HK-2 (cell line): ENCODE measurements around the gene ZNF462.

ENCODE experiments used
- DNase-seq: peaks from one replicate; pipeline ENCODE4 v3.0.0-alpha.2; 2018; ENCODE audit not compliant: unreplicated experiment

The ZNF462 gene

GRCh38 chr9:106864373-106865143 lies 1.6 kb downstream of the ZNF462 start:
- DNase-seq, result peak; percentile 38

DNA sequence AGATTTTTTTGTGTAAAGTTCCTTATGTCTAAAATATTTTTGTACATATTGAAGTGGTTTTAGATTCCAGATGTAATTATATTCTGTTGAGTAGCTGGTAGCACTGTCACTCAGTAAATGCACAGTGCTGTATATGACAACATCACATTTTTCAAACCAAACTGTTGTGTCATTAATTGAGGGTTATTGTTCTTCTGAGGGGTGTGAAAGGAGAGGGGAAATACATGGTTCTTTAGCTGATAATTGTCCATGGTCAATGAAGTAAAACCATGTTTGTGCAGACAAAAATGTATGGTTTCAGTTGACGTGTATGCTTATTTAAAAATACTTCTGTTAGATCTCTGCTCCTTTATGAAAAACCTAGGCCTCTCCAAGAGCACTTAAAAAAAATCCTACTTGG lies 3.3 kb downstream of the ZNF462 start:
- no peak for DNase-seq

DNA sequence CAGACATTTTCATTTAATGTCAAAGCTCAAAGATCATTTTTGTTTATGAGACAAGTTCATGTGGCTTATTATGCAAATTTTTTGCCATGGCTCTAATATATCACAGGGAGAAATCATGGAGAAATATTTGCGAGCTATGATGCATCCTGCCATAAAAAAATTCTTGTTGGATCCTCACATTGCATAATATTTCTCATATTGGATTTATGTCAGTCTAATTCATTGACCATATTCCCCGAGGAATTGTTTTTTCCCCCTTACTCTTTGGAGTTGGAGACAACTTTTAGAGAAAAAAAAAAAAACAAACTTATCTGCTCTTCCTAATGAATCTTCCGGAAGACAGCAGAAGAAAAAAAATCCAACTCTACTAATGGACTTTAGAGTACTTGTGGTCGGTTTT lies 4.3 kb downstream of the ZNF462 start:
- DNase-seq, result no peak

- DNase-seq, result no peak
Observed at GRCh38 chr9:106868087-106868486, 5.1 kb downstream of the ZNF462 start.

DNA sequence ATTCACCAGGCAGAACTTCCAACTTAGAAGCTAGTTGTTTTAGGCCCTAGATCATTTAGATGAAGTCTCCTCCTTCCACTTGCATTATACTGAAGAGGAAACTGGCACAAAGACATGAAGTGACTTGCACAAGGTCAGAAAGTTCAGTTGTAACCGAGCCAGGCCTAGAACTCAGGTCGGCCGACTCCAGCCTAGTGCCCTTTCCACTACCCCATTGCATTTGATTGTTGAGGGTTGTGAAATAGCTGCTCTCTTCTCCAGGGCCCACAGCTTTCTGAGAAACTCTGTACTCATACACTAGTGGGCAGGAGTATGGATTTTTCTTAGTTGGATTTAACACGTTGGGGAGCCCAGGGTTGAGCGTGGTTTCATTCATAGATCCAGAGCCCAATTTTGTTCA lies 5.6 kb downstream of the ZNF462 start:
- DNase-seq, result no peak

- DNase-seq, result no peak
Observed at GRCh38 chr9:106869028-106869427, 6.1 kb downstream of the ZNF462 start.

DNA sequence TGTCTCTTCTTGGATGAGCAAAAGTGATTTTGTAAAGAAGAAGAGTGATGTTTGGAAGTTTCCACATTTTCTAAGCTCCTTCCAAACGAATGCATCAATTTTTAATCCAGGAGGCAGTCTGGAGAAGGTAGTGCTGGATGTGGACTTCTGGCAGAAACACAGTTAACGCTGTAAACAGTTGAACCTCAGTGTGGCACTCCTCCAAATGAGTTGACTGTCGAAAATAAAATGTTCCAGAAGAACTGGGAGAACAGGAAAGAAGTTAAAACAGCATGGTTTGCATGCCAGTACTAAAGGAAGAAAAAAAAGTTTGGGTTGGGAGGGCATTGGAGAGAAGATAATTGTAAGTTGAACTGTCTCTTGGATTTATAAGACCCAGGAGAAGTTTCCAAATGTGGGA lies 6.5 kb downstream of the ZNF462 start:
- no peak for DNase-seq

GRCh38 chr9:106872641-106873040 lies 9.7 kb downstream of the ZNF462 start:
- no peak for DNase-seq

- DNase-seq, result no peak
Observed at GRCh38 chr9:106874031-106874430, 11.1 kb downstream of the ZNF462 start.

DNA sequence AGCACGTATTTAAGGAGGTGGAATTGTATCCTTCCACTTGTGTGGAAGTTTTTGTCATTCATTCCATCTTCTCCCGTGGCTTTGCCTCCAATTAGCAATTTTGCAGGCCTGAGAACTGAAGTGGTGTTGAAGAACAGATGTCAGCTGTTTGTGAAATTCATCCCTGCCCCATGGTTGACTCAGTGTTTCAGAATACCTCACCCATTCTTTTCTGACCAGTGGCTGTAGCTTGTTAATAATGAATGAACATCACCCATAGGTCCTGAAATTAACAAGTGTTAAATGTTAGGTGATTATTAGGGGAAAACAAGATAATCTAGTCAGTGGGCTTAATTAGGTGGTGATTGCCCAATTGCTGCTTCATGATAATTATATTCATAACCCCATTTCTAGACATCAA lies 11.7 kb downstream of the ZNF462 start:
- no peak for DNase-seq

DNA sequence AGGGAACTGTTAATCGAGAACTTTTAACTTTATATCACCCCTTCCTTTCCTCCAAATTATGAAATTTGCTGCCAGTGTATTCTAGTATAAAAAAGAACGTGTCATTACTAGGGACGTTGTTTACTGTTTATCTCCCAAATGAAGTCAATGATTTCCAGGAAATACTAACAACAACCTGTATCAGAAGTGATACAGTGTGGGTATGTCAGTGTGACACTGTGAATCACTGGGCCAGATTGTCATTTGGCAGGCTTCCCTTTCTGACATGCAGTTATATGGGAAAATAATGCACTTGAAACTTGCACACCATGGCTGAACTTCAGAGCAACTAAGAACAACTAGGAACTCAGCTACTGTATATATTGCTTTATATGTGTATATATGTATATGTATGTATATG lies 12.6 kb downstream of the ZNF462 start:
- no peak for DNase-seq

- DNase-seq, result no peak
Observed at GRCh38 chr9:106877345-106877744, 14.4 kb downstream of the ZNF462 start.

DNA sequence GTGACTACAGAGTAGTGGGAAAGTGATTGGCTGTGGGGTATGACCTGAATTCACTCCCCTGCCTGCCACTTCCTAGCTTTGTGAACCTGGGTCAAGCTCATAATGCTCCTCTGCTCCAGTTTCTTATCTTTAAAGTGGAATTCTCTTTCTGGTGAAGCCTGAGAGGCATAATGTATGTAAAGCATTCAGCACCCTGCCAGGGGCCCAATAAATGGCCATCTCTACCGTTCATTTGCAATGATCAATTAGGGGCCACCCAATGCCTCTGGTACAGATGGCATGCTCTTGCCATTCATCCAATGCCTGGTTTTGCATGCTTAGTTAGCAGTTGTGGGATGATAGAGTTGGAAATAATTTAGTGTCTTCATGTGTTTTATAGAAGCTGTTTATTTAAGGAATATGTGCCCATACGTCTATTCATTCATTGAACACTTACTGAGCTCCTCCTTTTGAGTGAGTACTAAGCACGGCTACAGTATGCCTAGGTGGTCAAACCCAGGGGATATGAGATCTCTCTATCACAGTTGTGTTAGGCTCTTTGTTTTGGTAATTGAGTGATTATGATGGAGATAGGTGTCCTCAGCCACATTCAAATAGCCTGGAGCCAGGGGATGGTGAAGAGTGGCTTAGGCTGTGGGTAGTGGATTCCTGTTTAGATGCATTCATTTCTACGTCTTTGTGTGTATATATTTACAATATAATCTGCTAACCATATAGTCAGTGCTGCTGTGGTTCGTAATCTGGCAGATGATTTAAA lies 15.3 kb downstream of the ZNF462 start:
- DNase-seq, result no peak

DNA sequence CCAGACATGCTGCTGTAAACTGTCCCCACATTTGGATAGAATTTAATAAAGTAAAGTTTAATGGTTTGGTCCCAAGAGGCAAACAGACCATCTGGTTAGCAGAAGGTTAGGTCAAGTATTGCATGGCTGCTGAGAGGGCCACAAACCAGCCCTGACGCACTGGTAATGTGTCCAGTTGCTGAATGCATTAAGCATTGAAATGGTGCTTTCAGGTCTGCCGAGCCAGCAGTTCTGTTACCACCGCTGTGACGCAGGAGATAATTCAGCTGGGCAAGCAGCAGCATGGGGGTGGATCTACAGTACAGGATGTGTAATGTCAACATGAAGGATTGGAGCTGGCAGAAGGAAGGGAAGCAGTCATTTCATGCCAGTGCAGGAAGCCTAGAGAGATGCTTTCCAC lies 16.0 kb downstream of the ZNF462 start:
- peak; percentile 35 for DNase-seq

DNA sequence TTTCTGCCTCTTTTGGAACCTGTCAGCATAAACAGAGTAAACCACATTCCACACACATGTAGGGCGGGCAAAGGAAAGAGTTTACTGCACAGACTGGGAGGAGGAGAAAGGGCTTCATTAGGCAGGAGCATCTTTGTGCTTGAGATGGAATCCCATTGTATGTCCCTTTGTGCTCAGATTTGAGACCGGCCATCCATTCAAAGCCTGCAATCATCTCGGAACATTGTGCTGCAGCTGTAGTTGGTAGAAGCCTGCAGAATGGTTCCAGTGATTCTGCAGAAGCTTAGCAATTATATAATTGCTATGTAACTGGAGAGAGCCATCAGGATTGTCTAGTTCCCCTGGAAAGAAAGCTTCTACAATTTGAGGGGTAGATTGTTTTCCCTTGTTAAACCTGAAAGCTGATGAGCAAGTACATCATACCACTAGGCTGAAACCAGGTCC lies 16.5 kb downstream of the ZNF462 start:
- no peak for DNase-seq

DNA sequence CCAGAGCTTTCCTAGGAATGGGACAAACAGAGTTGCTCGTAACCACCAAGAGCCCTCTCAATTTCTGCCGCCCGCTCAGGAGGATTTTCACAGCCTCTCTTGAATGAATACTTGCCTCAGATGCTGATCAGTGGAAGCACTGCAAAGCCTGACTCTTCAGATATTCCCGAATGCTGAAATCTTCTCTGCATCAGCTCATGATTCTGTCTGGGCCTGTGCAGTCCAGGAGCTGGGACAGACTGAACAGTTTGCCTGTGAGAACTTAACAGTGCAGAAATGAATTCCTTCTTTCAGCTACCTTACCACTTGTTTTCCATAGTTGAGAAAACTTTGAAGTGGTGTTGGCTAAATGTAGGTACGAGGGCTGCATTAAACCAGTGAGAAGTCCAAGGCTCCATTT lies 17.1 kb downstream of the ZNF462 start:
- DNase-seq, result no peak

GRCh38 chr9:106880863-106881262 lies 17.9 kb downstream of the ZNF462 start:
- DNase-seq, result no peak

DNA sequence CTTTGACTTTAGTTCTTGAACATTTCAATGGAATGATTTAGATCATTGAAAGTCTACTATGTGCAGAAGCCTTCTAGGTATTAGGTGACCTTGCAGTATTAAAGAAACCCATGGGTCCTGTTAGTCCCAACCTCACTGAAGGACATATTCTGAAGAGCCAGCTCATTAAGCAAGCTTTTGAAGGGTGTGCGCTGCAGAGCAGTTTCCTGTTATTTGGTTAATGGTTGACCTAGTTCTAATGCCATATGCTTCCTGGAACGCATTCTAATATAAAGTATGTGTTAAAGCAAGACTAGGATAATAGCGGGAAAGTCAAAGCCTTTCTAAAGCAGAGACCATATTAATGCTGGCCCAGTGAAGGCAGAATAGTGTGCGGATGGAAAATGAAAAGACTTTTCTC lies 20.1 kb downstream of the ZNF462 start:
- no peak for DNase-seq

DNA sequence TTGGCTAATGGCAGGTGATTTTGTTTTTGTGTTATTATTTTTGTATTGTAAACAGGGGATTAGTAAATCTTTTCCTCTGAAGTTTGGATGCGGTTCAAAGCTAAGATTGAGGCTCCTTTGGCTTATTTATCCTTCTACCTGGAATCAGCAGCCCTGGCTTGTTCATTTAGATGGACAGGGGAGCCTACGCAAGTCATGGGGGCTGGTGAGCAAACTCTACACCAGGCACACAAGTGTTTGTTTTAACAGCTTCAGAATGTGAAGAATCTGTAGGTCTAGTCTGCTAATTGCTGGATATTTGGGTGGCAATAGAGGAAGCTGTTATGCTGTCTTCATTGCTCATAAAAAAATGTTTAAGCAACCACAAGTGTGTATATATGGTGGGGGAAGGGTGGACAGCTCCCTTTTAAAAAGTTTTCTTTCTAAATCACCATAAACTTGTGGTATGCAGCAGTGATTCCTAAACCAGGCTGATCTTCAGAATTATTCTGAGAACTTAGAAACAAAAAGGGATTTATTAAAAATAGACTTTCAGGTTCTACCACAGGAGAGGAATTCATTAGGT lies 20.7 kb downstream of the ZNF462 start:
- no peak for DNase-seq

- DNase-seq, result peak; percentile 43
Observed at GRCh38 chr9:106885451-106885850, 22.5 kb downstream of the ZNF462 start.

DNA sequence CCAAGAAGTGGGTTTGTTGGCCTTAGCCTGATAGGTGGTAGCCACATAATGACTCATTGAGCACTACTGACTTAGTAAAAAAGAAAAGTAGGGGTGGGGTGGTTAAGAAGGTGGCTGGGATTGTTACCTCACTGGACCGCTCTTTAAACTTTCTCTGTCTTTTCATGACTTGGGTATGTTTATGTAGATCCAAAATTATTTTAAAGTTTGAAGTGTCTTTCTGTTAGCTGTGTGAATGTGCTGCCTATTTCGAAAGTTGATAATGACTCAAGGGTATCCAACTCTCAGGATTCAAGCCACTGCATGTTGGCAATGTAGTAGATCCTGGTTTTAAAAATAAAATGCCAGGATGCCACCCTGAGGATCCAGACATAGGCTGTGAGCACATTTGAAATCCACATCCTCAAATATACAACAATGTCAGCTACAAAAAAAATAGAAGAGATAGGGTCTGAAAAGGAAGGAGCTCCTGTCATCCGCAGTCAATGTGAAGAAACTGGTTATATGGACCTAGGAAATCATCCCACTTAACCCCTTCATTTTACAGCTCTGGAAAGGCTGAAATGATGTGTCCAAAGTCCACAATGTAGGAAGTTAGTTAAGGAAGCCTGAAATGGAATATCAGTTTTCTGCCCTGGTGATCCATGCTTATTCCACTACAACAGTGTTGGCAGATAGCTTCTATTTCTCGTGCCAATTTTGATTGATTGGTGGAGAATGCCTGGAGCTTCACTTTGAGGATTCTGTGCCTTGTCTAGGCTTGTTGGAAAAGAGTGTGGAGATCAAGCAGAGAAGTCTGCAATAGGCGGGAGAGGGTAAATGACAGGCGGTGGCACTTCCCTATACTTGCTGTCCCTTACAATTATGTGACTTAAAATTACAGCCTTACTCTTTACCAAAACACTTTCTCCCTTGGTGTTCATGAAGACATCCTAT lies 23.4 kb downstream of the ZNF462 start:
- DNase-seq, result no peak

DNA sequence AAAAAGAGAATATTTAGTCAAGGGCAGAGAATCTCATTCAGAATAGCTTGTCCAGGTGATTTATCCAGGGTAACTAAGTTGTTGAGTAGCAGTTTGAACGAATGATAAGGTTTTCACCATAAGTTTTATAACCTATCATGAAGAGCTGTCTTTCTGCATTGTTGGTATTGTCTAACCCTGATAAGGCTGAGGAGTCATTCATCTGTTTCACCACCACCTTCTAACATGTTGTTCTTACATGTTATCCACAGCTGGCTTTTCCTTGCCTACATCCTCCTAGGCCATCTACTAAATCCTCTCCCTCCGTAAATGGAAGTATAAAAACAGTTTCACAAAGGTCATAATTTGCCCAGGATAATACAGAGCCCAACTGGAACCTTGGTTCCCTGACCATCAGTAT lies 24.1 kb downstream of the ZNF462 start:
- DNase-seq, result no peak
